HL-60 (cell line): ENCODE results near the gene AVP.

ENCODE experiments used
- CTCF ChIP-seq: IDR thresholded peaks from one replicate; pipeline ENCODE4 v1.5.1; 2011; ENCODE audit warnings: low read length, control low read depth, inconsistent platforms; ENCODE audit not compliant: insufficient read depth
- GABPA ChIP-seq: IDR thresholded peaks from 2 replicates; pipeline ENCODE4 v1.6.1; 2012; ENCODE audit warnings: low read depth
- POLR2AphosphoS5 ChIP-seq: IDR thresholded peaks from 2 replicates; pipeline ENCODE4 v1.6.1; 2012; ENCODE audit warnings: low read depth
- TF ChIP-seq, protein P1 (sequence below): IDR thresholded peaks from 2 replicates; pipeline ENCODE4 v1.6.1; 2012; ENCODE audit warnings: low read depth; ENCODE audit not compliant: insufficient replicate concordance

DNA sequence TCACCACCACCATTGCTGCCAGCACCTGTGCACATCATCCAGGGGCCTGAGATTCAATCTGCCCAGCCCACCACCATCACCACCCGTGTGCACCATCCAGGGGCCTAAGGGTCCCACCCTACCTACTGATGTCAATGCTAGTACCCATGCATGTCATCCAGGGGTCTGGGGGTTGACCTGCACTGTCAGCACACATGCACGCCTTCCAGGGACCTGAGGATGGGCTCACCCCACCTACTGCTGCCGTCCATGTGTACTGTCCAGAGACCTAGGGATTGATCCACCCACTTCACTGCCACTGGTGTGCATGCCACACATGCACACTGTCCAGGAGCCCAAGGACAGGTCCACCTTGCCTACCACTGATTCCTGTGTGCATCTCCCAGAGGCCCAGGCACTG lies 25.0 kb downstream of the AVP start:
- TF ChIP-seq CTCF (no peak), GABPA (no peak), POLR2AphosphoS5 (no peak)
- TF ChIP-seq, protein P1, sequence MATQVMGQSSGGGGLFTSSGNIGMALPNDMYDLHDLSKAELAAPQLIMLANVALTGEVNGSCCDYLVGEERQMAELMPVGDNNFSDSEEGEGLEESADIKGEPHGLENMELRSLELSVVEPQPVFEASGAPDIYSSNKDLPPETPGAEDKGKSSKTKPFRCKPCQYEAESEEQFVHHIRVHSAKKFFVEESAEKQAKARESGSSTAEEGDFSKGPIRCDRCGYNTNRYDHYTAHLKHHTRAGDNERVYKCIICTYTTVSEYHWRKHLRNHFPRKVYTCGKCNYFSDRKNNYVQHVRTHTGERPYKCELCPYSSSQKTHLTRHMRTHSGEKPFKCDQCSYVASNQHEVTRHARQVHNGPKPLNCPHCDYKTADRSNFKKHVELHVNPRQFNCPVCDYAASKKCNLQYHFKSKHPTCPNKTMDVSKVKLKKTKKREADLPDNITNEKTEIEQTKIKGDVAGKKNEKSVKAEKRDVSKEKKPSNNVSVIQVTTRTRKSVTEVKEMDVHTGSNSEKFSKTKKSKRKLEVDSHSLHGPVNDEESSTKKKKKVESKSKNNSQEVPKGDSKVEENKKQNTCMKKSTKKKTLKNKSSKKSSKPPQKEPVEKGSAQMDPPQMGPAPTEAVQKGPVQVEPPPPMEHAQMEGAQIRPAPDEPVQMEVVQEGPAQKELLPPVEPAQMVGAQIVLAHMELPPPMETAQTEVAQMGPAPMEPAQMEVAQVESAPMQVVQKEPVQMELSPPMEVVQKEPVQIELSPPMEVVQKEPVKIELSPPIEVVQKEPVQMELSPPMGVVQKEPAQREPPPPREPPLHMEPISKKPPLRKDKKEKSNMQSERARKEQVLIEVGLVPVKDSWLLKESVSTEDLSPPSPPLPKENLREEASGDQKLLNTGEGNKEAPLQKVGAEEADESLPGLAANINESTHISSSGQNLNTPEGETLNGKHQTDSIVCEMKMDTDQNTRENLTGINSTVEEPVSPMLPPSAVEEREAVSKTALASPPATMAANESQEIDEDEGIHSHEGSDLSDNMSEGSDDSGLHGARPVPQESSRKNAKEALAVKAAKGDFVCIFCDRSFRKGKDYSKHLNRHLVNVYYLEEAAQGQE: no peak
